Osteocyte (in vitro differentiated cells): ENCODE measurements around the gene TSPEAR. TPM values are rescaled to one million over a fixed set of nuclear protein-coding genes. Genes with fewer than 3 reads are reported as not detected.
A peak's percentile ranks its signal among the peaks of the same experiment; 100 is the strongest.
"Not testable (repeated sequence)": the region's sequence is repeated elsewhere in the genome, so short reads cannot be mapped to it uniquely, and the experiment has no call there.

Source experiments
- DNase-seq: peaks from one replicate; pipeline ENCODE4 v3.0.0; 2021; ENCODE audit warnings: mixed read lengths; ENCODE audit not compliant: unreplicated experiment; ENCODE audit errors: extremely low spot score
- H3K27ac Mint-ChIP-seq: one replicate; pipeline ENCODE4 v1.8.0; 2021; ENCODE audit warnings: mild to moderate bottlenecking, mixed read lengths; ENCODE audit not compliant: unreplicated experiment
- H3K27me3 Mint-ChIP-seq: one replicate; pipeline ENCODE4 v1.8.0; 2021; ENCODE audit warnings: mixed read lengths; ENCODE audit not compliant: unreplicated experiment
- H3K36me3 Mint-ChIP-seq: one replicate; pipeline ENCODE4 v1.8.0; 2021; ENCODE audit warnings: mixed read lengths; ENCODE audit not compliant: unreplicated experiment
- H3K4me1 Mint-ChIP-seq: one replicate; pipeline ENCODE4 v1.8.0; 2021; ENCODE audit warnings: mixed read lengths; ENCODE audit not compliant: unreplicated experiment
- H3K4me3 Mint-ChIP-seq: one replicate; pipeline ENCODE4 v1.8.0; 2021; ENCODE audit warnings: mild to moderate bottlenecking, moderate library complexity, mixed read lengths; ENCODE audit not compliant: unreplicated experiment
- H3K9me3 Mint-ChIP-seq: one replicate; pipeline ENCODE4 v1.8.0; 2021; ENCODE audit warnings: mixed read lengths; ENCODE audit not compliant: unreplicated experiment
- CTCF ChIP-seq: fragments of 200-600 bp; sonication (generic); IDR thresholded peaks from 2 replicates; pipeline ENCODE4 v1.5.0; 2021; ENCODE audit warnings: antibody characterized with exemption, mild to moderate bottlenecking, moderate library complexity
- total RNA-seq: library from RNA; stranded (reverse); gene quantifications from 2 replicates; pipeline ENCODE4 v1.2.1, GENCODE V29; 2021

TSPEAR gene
- total RNA-seq, 1 donor from 2014 or later: not detected

GRCh38 chr21:44664691-44665090, 46.7 kb downstream of the TSPEAR start:
- DNase-seq: peak; percentile 72
- Mint-ChIP-seq H3K4me3 (no peak overlapping the region), H3K4me1 (no peaks in the 10 kb centered on the region), H3K27me3 (peaks cover 48% of the 10 kb centered on the region), H3K27ac (no peak overlapping the region), H3K9me3 (peaks cover 8% of the 10 kb centered on the region), H3K36me3 (no peaks in the 10 kb centered on the region)
- TF ChIP-seq CTCF: no peak

GRCh38 chr21:44661567-44661966, 49.8 kb downstream of the TSPEAR start:
- not testable (repeated sequence) for H3K9me3 Mint-ChIP-seq, H3K4me1 Mint-ChIP-seq, H3K36me3 Mint-ChIP-seq, H3K27ac Mint-ChIP-seq, H3K4me3 Mint-ChIP-seq
- peaks cover 40% of the 10 kb centered on the region for H3K27me3 Mint-ChIP-seq
- DNase-seq: peak; percentile 63

DNA sequence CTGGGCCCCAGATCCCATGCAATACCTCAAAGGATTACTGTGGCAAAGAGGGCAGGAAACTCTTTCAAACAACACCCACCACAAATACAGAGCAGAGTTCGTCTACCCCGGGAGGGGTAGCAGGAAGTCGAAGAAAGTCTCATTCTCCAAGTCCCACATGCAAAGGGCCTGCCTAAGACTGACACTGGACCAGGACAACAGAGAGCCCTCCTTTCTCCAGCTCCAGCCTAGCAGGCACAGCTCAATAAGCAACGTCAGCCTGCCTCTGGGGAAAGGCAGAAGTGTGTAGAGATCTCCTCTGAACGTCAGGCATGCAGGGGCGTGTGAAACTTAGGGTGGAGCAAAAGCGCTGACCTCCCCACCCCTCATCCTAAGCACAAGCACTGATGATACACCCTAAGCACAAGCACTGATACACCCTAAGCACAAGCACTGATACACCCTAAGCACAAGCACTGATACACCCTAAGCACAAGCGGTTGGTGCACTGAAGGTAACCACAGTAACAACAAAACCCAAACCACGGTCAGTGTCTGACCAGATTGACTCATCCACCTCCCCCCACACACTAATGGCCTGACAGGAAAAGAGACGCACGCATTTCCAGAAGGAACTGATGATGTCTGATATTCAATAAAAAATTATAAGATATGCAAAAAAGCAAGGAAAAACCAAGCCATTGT, 52.3 kb downstream of the TSPEAR start:
- Mint-ChIP-seq H3K27ac (no peak overlapping the region), H3K4me1 (no peaks in the 10 kb centered on the region), H3K4me3 (no peak overlapping the region), H3K9me3 (peaks cover 11% of the 10 kb centered on the region), H3K36me3 (no peaks in the 10 kb centered on the region), H3K27me3 (peaks cover 38% of the 10 kb centered on the region)
- TF ChIP-seq CTCF: no peak
- peak; percentile 57 for DNase-seq

DNA sequence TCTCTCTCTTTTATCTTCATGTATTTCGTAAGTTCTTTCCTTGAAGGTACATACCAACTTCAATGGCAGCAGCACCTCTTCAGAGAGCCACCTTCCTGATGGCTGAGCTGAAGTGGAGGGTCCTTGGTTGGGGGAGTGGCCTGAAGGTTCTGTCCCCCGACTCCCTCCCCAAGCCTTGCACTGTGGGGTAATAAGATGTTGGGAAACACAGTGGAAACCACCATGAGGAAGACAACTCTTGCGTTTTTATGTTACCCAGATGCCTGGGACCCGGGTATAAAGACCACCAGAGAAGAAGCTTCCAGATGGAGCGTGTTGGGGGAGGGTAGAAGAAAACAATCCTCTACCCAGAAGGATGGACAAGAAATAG, 52.8 kb downstream of the TSPEAR start:
- no peak for TF ChIP-seq CTCF
- no peak for DNase-seq
- Mint-ChIP-seq H3K4me1 (no peaks in the 10 kb centered on the region), H3K36me3 (no peaks in the 10 kb centered on the region), H3K9me3 (peaks cover 11% of the 10 kb centered on the region), H3K4me3 (no peak overlapping the region), H3K27ac (no peak overlapping the region), H3K27me3 (peaks cover 33% of the 10 kb centered on the region)

DNA sequence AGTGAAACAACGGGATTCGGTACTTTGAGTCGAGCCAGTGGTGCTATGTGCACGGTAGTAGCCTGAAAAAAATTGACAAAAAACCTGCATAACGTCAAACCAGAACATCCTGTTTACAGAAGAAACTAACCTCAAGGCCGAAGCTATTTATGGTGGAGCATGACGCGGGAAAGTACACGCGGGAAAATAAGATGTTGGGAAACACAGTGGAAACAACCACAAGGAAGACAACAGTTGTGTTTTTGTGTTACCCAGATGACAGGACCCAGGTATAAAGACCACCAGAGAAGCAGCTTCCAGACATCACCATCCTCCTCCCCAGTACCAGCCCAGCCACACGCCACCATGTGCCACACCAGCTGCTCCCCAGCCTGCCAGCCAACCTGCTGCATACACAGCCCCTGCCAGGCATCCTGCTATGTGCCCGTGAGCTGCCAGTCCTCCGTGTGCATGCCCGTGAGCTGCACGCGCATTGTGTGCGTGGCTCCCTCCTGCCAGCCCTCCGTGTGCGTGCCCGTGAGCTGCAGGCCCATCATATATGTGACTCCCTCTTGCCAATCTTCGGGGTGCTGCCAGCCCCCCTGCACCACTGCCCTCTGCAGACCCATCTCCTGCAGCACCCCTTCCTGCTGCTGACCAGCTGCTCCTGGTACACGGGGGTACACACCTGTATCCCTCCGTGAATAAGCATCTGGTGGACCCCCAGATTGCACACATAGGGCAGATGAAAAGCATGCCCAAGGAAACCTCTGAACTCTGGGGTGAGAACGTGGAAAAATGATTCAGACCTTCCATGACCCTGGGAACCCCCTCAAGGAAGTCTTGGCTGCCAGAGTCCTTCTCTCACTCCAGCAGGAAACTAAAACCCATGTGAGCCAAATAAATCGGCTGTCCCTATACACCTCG, 53.5 kb downstream of the TSPEAR start, which contains the start of gene KRTAP12-3:
TSS of gene KRTAP12-3 (plus strand) at position 298 of the 906 bp plus-strand sequence. CDS start at position 346, 48 bp downstream.
- TF ChIP-seq CTCF: no peak
- H3K36me3 Mint-ChIP-seq: no peaks in the 10 kb centered on the region
- no peak within 1 kb of the TSS for H3K27ac Mint-ChIP-seq
- H3K9me3 Mint-ChIP-seq: peaks cover 11% of the 10 kb centered on the region
- H3K4me1 Mint-ChIP-seq: no peaks in the 10 kb centered on the region
- H3K4me3 Mint-ChIP-seq: no peak within 1 kb of the TSS
- peaks cover 27% of the 10 kb centered on the region for H3K27me3 Mint-ChIP-seq
- DNase-seq: peak; percentile 75
